Tibial nerve (tissue), 4 donors: ENCODE data around the gene TRAP1. TPM values are rescaled to one million over a fixed set of nuclear protein-coding genes. Genes with fewer than 3 reads are reported as not detected.

Source experiments
- DNase-seq, 2 donors: peaks; one replicate each; pipeline ENCODE4 v3.0.0-alpha.2; 2019; ENCODE audit warnings: low spot score in 2 of 2
- H3K27ac ChIP-seq, 4 donors: fragments of 200-600 bp; sonication (generic) in 3 of 4; one replicate each; pipeline ENCODE4 v1.5.1; 2017 to 2019; ENCODE audit warnings: mild to moderate bottlenecking in 1 of 4
- H3K27me3 ChIP-seq, 2 donors: fragments of 200-600 bp; sonication (generic) in 1 of 2; one replicate each; pipeline versions ENCODE4 v1.5.1 to v1.6.0; 2017 to 2019
- H3K36me3 ChIP-seq, 3 donors: fragments of 200-600 bp; sonication (generic); one replicate each; pipeline ENCODE4 v1.5.1; 2018 to 2019
- H3K4me1 ChIP-seq, 4 donors: fragments of 200-600 bp; sonication (generic) in 3 of 4; one replicate each; pipeline ENCODE4 v1.5.1; 2017 to 2019
- H3K4me3 ChIP-seq, 4 donors: fragments of 200-600 bp; sonication (generic) in 3 of 4; one replicate each; pipeline ENCODE4 v1.5.1; 2017 to 2019; ENCODE audit warnings: mild to moderate bottlenecking in 1 of 4, moderate library complexity in 1 of 4
- H3K9me3 ChIP-seq, 4 donors: fragments of 200-600 bp; sonication (generic) in 3 of 4; one replicate each; pipeline ENCODE4 v1.5.1; 2017 to 2019
- CTCF ChIP-seq, 5 experiments: fragments of 200-600 bp in 3 of 5; fragments of 450-650 bp in 2 of 5; sonication (generic) in 3 of 5; IDR thresholded peaks; one replicate each; pipeline ENCODE4 v1.5.1; 2016 to 2019; ENCODE audit warnings: antibody characterized with exemption in 5 of 5, mild to moderate bottlenecking in 3 of 5, moderate library complexity in 2 of 5
- EP300 ChIP-seq, 2 donors: sonication (generic); formaldehyde crosslinking; IDR thresholded peaks; one replicate each; pipeline ENCODE4 v1.6.1; 2017; ENCODE audit warnings: antibody characterized with exemption in 2 of 2, mild to moderate bottlenecking in 1 of 2
- POLR2A ChIP-seq, 2 donors: fragments of 450-650 bp; IDR thresholded peaks; one replicate each; pipeline ENCODE4 v1.6.1; 2017; ENCODE audit warnings: antibody characterized with exemption in 2 of 2, mild to moderate bottlenecking in 2 of 2, moderate library complexity in 2 of 2
- WGBS, 2 donors: methylation state at CpG; one replicate each; pipeline ENCODE4 v1.1.5; 2018; 5-methylcytosine and 5-hydroxymethylcytosine counted together
- total RNA-seq, 4 donors: library from RNA; depleted of rRNA; stranded (reverse); fragments of >200 nt; gene quantifications; one replicate each; pipeline ENCODE4 v1.1.0, GENCODE V29; 2016

TRAP1 gene
- total RNA-seq, 4 donors from 2014 or later: 61.6 to 146 (median 74.2) TPM

DNA sequence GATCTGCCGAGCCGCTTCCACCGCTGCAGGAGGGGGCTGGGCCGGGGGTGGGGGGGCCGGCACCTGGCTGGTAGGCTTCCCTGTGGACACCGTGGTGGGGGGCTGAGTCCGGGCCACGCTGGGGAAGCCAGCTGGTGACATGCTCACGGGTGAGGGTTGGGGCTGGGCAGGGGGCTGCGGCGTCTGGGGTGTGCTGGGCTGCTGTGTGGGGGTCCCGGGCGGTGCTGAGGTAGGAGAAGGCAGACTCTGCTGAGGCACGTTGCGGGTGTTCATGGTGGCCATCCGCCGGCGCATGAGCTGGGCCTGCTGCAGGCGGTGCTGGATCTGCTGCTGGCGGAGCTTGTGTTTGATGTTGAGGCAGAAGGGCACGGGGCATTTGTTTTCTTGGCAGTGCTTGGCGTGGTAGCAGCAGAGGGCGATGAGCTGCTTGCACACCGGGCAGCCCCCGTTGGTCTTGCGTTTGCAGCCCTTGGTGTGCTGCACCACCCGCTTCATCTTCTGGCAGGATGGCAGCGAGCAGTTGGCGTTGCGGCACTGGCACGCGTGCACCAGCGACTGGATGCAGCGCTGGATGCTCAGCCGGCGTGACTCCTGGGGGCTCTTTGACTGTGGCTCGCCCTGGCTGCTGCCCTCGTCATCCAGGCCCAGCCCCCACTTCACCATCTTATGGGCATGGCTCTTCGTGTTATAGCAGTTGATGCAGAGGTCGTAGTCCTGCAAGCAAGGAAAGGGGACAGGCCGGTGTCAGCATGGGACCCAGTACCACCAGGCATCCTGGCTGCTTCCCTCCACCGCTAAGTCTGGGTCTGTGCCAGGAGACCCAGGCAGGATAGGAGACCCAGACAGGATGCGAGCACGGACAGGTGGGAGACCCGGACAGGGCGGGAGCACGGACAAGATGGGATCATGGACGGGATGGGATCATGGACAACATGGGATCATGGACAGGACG, 12.1 kb upstream of the TRAP1 start:
- 91% methylated on average over 33 of the region's 49 CpGs for WGBS, 2 donors

DNA sequence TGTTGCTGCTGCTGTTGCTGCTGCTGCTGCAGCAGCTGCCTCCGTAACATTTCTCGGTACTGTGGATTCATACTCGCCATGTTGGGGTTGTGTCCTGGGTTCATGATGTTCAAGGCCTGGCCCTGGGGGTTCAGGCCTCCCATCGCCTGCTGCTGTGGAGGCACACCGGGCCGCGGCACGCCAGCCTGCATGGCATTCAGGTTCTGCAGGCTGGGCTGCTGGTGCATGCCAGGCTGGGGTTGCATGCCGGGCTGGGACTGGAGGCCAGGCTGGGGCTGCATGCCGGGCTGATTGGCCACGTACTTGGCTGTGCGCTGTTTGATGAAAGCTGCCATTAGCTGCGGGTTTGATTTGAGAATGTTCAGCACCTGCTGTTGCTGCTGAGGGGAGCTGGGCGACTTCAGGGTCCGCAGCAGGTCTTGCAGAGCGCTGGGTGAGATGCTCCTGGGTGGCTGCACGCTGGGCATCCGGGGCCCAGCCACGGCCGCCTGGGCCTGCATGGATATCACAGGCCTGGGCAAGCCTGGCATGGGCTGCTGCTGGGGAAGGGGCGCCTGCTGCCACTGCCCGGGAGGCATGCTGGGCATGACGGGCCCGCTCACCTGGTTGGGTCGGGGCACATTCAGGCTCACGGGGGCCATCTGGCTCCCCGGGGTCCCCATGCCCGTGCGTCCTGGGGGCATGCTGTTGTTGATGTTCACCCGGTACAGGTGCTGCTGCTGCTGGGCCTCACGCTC, 11.3 kb upstream of the TRAP1 start:
- Histone ChIP-seq H3K9me3 (no peaks in the 10 kb centered on the region), H3K4me1 (no peaks in the 10 kb centered on the region), H3K36me3 (peaks cover 10 to 75% (median 34%) of the 10 kb centered on the region in 3 donors), H3K27ac (no peak overlapping the region), H3K4me3 (no peak overlapping the region), H3K27me3 (no peaks in the 10 kb centered on the region)
- 93 to 95% methylated on average over 11 to 21 of the region's 31 CpGs for WGBS, 2 donors
- no peak for DNase-seq
- TF ChIP-seq POLR2A (IDR thresholded peaks at IDR 0.05): no peak
- TF ChIP-seq EP300 (IDR thresholded peaks at IDR 0.05): no peak
- no peak for TF ChIP-seq CTCF (IDR thresholded peaks at IDR 0.05)

More for the DNA sequence above, 12.1 kb upstream of the TRAP1 start:
- H3K4me3 ChIP-seq: no peak overlapping the region
- H3K4me1 ChIP-seq: no peaks in the 10 kb centered on the region
- H3K27ac ChIP-seq: no peak overlapping the region
- TF ChIP-seq CTCF (IDR thresholded peaks at IDR 0.05) (no peak), POLR2A (IDR thresholded peaks at IDR 0.05) (no peak), EP300 (IDR thresholded peaks at IDR 0.05) (no peak)
- H3K27me3 ChIP-seq: no peaks in the 10 kb centered on the region
- peaks cover 10 to 84% (median 39%) of the 10 kb centered on the region in 3 donors for H3K36me3 ChIP-seq
- no peaks in the 10 kb centered on the region for H3K9me3 ChIP-seq
- no peak for DNase-seq

- Histone ChIP-seq H3K27ac (no peak overlapping the region), H3K4me1 (no peaks in the 10 kb centered on the region), H3K9me3 (no peaks in the 10 kb centered on the region), H3K27me3 (no peaks in the 10 kb centered on the region), H3K36me3 (peaks cover 10 to 68% (median 34%) of the 10 kb centered on the region in 3 donors), H3K4me3 (no peak overlapping the region)
- no peak for DNase-seq
- TF ChIP-seq EP300 (IDR thresholded peaks at IDR 0.05): no peak
- TF ChIP-seq CTCF (IDR thresholded peaks at IDR 0.05): no peak
- no peak for TF ChIP-seq POLR2A (IDR thresholded peaks at IDR 0.05)
- WGBS, 2 donors: 85 to 92% methylated on average over 13 to 21 of the region's 21 CpGs
Measured at GRCh38 chr16:3727806-3728381, 10.6 kb upstream of the TRAP1 start.

DNA sequence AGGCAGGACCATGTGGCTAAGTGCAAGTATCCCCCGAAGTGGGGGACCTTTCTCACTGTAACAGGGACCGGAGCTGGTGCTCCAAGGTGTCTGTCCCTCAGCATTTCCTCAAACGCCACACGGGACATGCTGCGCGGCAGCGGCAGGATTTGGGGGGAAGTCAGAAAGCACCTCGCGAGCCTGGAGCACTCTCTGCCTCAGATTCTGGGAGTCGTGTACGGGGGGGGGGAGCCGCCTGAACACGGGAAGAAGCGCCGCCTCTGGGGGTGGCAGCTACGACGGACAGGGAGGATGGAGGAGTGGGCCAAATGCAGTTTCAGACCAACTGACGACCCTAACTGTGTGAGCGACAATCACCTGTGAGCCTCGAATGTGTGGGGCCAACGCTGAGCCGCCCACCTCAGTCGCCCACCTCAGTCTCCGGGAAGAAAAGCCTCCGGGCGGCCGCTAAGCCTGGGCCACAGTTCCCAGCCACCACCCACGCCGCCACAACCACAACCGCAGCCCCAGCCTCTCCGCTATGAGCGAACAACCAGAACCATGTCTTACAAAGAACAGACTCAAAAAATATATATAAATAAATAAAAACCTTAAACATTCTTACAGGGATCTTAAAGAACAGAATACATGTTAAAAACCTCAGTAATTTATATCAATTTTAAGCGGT, 8.8 kb upstream of the TRAP1 start:
- Histone ChIP-seq H3K27me3 (no peaks in the 10 kb centered on the region), H3K27ac (no peak overlapping the region), H3K4me1 (no peaks in the 10 kb centered on the region), H3K36me3 (peaks cover 6 to 51% (median 24%) of the 10 kb centered on the region in 3 donors), H3K9me3 (no peaks in the 10 kb centered on the region), H3K4me3 (no peak overlapping the region)
- TF ChIP-seq POLR2A (IDR thresholded peaks at IDR 0.05): no peak
- no peak for TF ChIP-seq EP300 (IDR thresholded peaks at IDR 0.05)
- TF ChIP-seq CTCF (IDR thresholded peaks at IDR 0.05): no peak
- DNase-seq: no peak
- 91 to 93% methylated on average over 30 to 33 of the region's 33 CpGs for WGBS, 2 donors
